ENCODE results near the gene DBN1.
A peak's percentile ranks its signal among the peaks of the same experiment; 100 is the strongest.
"Not testable (repeated sequence)": the region's sequence is repeated elsewhere in the genome, so short reads cannot be mapped to it uniquely, and the experiment has no call there.

DBN1 gene

DNA sequence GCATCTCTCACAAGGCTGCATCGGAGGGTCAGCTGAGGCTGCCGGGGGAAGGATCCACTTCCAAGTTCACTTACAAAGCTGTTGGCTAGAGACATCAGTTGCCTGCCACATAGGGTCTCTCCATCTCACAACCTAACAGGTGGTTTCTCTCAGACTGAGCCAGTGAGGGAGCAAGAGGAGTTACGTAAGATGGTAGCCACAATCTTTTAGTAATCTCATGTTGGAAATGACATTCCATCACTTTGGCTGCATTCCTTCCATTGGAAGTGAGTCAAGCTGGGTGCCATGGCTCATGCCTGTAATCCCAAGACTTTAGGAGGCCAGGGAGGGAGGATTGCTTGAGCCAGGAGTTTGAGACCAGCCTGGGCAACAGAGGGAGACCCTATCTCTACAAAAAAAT lies 54.4 kb downstream of the DBN1 start:
- no peak overlapping the region for H3K4me3 ChIP-seq (ENCODE audit: control insufficient read depth, low read depth, low read length)
- DNase-seq (ENCODE audit: low read depth), result peak; percentile 20
- TF ChIP-seq, protein P1, sequence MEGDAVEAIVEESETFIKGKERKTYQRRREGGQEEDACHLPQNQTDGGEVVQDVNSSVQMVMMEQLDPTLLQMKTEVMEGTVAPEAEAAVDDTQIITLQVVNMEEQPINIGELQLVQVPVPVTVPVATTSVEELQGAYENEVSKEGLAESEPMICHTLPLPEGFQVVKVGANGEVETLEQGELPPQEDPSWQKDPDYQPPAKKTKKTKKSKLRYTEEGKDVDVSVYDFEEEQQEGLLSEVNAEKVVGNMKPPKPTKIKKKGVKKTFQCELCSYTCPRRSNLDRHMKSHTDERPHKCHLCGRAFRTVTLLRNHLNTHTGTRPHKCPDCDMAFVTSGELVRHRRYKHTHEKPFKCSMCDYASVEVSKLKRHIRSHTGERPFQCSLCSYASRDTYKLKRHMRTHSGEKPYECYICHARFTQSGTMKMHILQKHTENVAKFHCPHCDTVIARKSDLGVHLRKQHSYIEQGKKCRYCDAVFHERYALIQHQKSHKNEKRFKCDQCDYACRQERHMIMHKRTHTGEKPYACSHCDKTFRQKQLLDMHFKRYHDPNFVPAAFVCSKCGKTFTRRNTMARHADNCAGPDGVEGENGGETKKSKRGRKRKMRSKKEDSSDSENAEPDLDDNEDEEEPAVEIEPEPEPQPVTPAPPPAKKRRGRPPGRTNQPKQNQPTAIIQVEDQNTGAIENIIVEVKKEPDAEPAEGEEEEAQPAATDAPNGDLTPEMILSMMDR (IDR thresholded peaks at IDR 0.05; ENCODE audit: control insufficient read depth, insufficient read depth, low read depth, low read length, missing control alignments), result no peak

DNA sequence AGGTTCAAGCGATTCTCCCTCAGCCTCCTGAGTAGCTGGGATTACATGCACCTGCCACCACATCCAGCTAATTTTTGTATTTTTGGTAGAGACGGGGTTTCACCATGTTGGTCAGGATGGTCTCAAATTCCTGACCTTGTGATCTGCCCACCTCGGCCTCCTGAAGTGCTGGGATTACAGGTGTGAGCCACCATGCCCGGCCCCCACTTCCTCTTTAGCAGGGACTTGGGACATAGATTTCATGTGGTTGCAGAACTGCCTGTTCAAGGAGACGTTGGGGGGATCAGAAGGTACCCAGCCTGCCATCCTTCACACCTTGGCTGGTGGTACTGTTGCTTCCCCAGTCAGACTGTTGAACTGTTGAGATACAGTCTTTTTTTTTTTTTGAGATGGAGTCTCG lies 56.4 kb downstream of the DBN1 start:
- not testable (repeated sequence) for DNase-seq (ENCODE audit: low read depth)

DNA sequence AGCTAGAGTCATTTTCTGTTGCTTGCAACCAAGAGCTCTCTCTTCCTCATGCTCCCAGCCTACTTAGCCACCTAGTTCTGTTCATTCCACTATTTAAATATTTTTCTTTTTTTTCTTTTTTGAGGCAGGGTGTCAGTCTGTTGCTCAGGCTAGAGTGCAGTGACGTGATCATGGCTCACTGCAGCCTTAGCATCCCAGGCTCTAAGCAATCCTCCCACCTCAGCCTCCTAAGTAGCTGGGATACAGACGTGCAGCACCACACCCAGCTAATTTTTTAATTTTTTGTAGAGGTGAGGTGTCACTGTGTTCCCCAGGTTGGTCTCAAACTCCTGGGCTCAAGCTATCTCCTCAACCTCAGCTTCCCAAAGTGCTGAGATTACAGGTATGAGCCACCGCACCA lies 59.0 kb downstream of the DBN1 start:
- no peak overlapping the region for H3K4me3 ChIP-seq (ENCODE audit: control insufficient read depth, low read depth, low read length)
- DNase-seq (ENCODE audit: low read depth), result no peak
- TF ChIP-seq, protein P1 (IDR thresholded peaks at IDR 0.05; ENCODE audit: control insufficient read depth, insufficient read depth, low read depth, low read length, missing control alignments), result no peak

More for the DNA sequence above, 56.4 kb downstream of the DBN1 start:
- H3K4me3 ChIP-seq (ENCODE audit: control insufficient read depth, low read depth, low read length), result not testable (repeated sequence)

DNA sequence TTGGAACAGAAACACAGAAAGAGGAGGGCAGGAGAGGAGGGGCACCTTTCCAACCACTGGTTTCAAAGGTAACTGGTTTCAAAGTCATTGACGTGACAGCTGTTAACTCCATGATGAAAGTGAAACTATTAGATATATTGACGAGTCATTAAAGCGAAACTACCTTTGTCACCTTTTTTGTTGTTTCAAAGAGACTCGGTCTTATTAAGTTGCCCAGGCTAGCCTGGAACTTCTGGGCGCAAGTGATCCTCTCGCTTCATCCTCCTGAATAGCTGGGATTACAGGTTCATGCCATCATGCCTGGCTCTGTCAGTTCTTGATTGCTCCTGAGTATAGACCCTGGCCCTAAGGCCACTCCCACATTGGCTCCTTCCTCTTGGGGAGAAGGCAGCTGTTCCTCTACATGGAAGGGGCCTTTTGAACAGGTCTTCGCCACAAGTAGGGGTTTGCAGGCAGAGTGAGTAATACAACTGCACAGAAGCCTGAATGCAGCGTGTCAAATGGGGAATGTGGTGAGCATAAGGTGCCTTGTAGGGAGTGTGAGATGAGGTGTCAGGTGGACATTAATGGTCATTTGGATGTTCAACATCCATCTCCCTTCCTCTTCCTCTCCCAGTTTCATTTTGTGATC lies 60.7 kb downstream of the DBN1 start:
- no peak for DNase-seq (ENCODE audit: low read depth)
- no peak overlapping the region for H3K4me3 ChIP-seq (ENCODE audit: control insufficient read depth, low read depth, low read length)
- TF ChIP-seq, protein P1 (IDR thresholded peaks at IDR 0.05; ENCODE audit: control insufficient read depth, insufficient read depth, low read depth, low read length, missing control alignments), result no peak

DNA sequence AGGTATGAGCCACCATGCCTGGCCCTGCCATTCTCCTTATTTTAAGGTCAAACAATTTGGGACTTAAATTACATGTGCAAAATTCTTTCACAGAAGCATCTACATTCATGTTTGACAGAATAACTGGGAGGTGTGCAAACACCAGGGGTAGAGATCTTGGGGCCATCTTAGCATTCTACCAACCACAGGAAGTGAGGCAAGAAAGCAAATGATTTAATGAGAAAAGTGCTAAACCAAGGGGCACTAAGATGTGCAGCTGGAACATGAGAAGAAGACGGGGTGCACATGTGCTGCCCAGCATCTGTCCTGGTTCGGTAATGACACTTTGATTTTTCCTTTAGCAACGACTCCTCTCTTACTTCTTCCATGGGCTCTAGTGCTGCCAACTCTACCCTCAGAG lies 62.9 kb downstream of the DBN1 start:
- TF ChIP-seq, protein P1 (IDR thresholded peaks at IDR 0.05; ENCODE audit: control insufficient read depth, insufficient read depth, low read depth, low read length, missing control alignments), result no peak
- H3K4me3 ChIP-seq (ENCODE audit: control insufficient read depth, low read depth, low read length), result no peak overlapping the region
- no peak for DNase-seq (ENCODE audit: low read depth)

DNA sequence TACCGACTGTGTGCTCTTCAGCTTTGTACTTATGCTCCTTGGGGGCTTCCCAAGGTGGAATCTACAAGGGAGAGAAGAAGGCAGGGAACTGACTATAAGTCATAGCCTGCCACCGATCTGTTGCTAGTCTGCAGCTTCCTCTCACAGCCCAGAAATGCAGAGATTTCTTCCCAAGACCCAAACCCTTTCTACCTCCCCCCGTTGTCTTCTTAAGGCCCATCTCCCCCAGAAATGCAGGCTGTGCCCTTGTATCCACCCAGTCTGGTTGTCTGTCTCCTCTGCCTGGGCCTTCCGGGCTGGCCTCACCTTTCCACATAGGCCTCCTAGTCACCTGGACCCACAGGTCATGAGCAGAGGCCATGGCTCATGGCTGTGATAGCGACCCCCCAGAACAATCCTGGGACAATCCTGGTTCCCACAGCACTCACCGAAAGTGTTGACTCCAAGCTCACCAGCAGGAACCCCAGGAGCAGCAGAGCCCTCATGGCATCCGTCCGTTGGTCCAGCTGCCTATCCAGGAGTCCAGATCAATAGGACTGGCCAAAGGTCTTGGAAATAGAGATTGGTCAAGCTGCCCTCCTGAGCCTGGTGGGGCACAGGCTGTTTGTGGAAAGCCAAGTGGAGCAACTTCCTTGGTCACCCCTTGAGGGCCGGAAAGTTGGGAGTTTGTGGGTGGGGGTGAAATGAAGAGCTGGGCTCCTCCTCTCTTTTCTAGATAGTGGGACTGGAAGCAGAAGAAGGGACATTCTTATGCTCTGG lies 64.2 kb downstream of the DBN1 start, which contains the start of gene F12:
TSS of gene F12 (minus strand) at position 522 of the 759 bp plus-strand sequence. CDS start at position 485, 37 bp downstream.
- no peak within 1 kb of the TSS for H3K4me3 ChIP-seq (ENCODE audit: control insufficient read depth, low read depth, low read length)
- TF ChIP-seq, protein P1 (IDR thresholded peaks at IDR 0.05; ENCODE audit: control insufficient read depth, insufficient read depth, low read depth, low read length, missing control alignments), result no peak
- DNase-seq (ENCODE audit: low read depth), result no peak
